Smooth muscle cell of the umbilical artery (primary cell): ENCODE measurements around the gene RDH16. TPM values are rescaled to one million over a fixed set of nuclear protein-coding genes. Genes with fewer than 3 reads are reported as not detected.

ENCODE experiments used
- total RNA-seq: library from RNA; depleted of rRNA; stranded (reverse); fragments of >200 nt; gene quantifications from 2 replicates; pipeline ENCODE4 v1.2.3, GENCODE V29; 2014

RDH16 gene, protein sequence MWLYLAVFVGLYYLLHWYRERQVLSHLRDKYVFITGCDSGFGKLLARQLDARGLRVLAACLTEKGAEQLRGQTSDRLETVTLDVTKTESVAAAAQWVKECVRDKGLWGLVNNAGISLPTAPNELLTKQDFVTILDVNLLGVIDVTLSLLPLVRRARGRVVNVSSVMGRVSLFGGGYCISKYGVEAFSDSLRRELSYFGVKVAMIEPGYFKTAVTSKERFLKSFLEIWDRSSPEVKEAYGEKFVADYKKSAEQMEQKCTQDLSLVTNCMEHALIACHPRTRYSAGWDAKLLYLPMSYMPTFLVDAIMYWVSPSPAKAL
- total RNA-seq = 0.30 and 0.37 TPM in 2 replicates

DNA sequence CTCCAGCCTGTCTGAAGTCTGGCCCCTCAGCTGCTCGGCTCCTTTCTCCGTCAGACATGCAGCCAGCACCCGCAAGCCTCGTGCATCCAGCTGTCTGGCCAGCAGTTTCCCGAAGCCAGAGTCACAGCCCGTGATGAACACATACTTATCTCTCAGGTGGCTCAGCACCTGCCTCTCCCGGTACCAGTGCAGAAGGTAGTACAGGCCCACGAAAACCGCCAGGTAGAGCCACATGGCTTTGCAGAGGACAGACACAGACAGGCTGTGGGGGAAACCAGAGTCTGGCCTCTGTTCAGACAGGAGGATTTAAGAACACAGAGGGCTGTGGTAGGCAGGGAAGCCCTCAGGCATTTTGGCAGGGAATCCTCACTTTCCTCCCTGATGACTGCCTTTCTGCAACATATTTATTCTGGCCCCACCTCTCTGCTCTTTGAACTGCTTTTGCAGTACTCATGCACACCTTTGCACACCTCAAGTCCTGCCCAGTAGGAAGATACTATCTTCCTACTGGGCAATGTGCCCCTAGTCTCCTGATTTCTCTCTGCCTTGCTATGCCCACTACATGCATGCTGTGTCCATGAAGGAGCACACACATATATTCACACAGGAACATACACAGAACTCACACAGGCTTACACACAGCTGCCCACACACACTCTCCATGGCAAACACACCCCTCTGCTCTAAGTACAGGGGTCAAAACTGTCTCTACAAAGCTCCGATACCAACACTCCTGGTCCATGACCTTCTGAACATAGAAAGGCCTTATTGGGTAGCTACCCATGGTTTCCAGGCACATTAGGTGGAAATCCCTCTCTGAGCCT is at the start of gene RDH16:
Gene RDH16, minus strand, starts transcription at position 380 of the 824 bp plus-strand sequence. Its CDS starts 146 bp downstream, at position 234.

DNA sequence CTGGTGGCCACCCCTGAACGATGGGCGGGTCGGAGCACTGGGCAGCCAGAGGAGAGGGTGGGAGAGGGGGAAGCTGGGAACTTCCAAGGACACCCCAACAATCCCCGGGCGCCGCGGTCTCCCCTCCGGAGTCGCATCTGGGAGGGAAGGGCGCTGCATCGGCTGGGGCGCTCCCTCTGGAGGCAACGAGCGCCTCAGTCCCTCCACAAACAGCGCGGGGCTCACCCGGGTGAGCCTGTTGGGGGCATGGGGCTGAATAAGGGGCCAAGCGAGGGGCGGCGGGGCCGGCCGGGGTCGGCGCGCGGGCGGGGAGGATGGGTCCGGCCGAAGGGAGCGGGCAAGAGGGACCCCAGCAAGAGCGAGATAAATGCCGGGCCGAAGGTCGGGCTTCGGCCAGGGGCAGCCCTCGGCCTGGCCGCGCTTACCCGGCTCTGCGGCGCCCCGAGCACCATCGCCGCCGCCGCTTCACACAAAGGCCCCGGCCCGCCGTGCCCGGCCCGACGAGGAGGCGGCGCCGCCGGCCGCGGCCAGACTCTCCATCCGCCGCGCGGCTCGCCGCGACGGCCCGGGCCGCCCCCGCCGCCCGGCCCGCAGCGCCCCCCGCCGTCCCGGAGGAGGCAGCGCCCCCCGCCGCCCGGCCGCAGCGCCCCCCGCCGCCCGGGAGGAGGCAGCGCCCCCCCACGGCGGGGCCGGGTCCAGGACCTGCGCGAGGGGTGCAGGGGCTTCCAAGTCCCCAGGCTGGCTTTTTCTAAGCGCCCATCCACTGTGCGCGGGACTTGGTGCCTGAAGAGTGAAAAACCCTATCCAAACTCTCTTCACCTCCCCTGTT is 48.8 kb upstream of the RDH16 start, which contains the start of gene ZBTB39:
Gene ZBTB39, minus strand, starts transcription at position 567 of the 829 bp plus-strand sequence. CDS start 1,629 bp downstream, outside the sequence.

DNA sequence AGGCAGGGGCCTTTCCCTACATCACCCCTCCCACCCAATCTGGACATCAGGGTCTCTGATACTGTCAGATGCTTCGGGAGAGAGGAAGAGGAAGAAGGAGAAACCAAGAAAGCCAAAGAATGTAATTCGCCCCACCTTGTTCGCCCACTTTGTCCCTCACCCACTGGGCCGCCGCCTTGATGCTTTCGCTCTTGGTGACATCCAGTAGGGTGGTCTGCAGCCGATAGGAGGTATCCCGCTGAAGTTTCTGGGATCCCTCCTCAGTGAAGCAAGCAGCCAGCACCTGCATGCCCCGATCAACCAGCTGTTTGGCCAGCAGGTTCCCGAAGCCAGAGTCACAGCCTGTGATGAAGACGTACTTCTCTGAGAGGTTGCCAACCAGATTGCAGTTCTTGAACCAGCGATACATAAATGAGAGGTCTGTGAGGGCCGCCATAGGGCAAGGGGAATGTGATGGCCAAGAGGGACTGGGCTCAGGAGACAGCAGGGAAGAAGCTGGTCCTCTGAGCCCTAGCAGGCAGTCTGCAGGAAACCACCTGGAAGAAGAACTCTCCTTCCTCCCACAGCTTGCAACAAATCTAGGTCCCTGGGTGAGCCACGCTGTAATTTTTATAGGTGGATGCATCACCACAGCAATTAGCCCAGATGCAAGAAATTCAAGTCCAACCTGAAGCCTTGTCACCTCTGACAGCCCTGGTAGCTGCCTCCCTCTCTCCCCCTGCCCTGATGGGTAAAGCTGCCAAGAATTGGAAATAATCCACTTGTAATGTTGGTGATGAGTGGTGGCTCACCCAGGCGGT is 23.4 kb downstream of the RDH16 start, which contains the start of gene SDR9C7:
Gene SDR9C7, minus strand, starts transcription at position 583 of the 800 bp plus-strand sequence. Its CDS starts 147 bp downstream, at position 436.

Other genes starting within 250 kb of the RDH16 start
- 802 and 1,064 TPM in 2 replicates for gene NACA, start 232.3 kb downstream of the RDH16 start, total RNA-seq
- 3.3 and 6.8 TPM in 2 replicates for gene PRIM1, start 205.3 kb downstream of the RDH16 start, total RNA-seq
- gene HSD17B6, start 194.3 kb downstream of the RDH16 start, total RNA-seq = 5.6 and 39.2 TPM in 2 replicates
- gene SDR9C7, start 23.2 kb downstream of the RDH16 start, total RNA-seq = not detected in 2 replicates
- gene ZBTB39, start 48.9 kb upstream of the RDH16 start, total RNA-seq = 5.0 and 6.8 TPM in 2 replicates
- gene TAC3, start 58.9 kb upstream of the RDH16 start, total RNA-seq = not detected in 2 replicates
- not detected in 2 replicates for gene MYO1A, start 92.5 kb upstream of the RDH16 start, total RNA-seq
- 3.9 and 10.0 TPM in 2 replicates for gene NEMP1, start 121.2 kb upstream of the RDH16 start, total RNA-seq
- gene NAB2, start 131.5 kb upstream of the RDH16 start, total RNA-seq = 23.5 and 60.4 TPM in 2 replicates
- gene STAT6, start 153.8 kb upstream of the RDH16 start, total RNA-seq = 36.8 and 54.3 TPM in 2 replicates
- gene LRP1, start 170.9 kb upstream of the RDH16 start, total RNA-seq = 617 and 769 TPM in 2 replicates
- not detected in 2 replicates for gene LRP1-AS, start 190.0 kb upstream of the RDH16 start, total RNA-seq